Inflammatory macrophage treated with lipopolysaccharide for 1 hour (primary cell): Measurements from ENCODE around the gene HS3ST5.

Experiments used
- DNase-seq, 2 donors: peaks; one replicate each; pipeline ENCODE4 v3.0.0-alpha.2; 2020 to 2022

The HS3ST5 gene, protein sequence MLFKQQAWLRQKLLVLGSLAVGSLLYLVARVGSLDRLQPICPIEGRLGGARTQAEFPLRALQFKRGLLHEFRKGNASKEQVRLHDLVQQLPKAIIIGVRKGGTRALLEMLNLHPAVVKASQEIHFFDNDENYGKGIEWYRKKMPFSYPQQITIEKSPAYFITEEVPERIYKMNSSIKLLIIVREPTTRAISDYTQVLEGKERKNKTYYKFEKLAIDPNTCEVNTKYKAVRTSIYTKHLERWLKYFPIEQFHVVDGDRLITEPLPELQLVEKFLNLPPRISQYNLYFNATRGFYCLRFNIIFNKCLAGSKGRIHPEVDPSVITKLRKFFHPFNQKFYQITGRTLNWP

DNA sequence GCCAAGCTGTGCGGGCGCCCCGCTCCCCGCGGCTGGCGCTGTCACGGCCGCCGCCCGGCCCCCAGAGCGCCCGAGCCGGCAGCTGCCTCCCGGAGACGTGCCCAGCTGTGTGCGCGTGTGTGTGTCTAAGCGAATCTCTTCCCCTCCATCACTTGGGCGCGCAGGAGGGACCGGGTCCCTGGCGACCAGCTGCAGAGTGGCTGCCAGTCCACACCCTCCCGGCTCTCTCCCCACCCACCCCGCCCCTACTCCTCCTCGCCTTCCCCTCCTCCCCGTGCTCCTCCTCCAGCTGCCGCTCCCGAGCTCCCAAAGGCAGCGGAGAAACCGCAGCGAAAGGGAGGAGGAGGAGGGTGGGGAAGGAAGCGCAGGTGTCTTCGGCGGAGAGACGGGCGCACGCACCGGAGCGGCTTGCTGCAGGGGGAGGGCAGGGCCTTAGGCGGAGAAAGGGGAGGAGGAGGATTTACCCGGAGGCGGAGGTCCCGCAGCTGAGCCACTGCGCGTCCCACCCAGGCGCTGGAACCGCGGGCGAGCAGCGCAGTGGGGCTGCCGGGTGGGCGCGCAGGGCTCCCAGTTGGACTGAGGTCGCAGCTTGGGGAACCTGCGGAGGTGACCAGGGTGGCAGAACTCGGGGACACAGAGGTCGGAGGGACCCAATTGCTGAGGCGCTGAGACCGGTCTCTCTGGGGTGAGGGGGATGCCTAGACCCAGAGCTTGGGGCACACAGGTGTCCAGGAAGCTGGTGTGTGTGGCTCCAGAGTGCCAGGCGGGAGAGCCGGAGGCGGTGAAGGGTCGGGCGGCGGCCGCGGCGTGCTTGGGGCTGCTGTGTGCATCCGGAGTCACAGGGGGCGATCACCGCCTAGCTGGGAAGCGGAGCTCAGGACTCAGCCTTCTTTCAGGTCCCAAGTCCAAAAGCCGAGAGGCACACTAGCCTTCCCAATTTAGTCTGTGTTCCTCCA, at the start of gene HS3ST5:
TSS of gene HS3ST5 (minus strand) at position 198 of the 956 bp plus-strand sequence. CDS start 280,178 bp downstream, outside the sequence.
- no peak for DNase-seq

DNA sequence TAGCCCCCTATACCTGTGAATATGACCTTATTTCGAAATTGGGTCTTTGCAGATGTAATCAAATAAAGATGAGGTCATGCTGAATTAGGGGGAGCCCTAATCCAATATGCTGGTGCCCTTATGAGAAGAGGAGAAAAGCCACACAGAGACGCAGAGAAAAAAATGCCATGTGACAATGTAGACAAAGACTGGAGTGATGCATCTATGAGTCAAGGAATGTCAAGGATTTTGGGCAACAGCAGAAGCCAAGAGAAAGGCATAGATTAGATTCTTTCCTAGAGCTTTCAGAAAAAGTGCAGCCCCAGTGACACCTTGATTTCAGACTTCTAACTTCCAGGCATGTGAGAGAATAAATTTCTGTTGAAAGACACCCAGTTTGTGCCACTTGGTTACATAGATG, 47.4 kb upstream of the HS3ST5 start:
- no peak for DNase-seq

DNA sequence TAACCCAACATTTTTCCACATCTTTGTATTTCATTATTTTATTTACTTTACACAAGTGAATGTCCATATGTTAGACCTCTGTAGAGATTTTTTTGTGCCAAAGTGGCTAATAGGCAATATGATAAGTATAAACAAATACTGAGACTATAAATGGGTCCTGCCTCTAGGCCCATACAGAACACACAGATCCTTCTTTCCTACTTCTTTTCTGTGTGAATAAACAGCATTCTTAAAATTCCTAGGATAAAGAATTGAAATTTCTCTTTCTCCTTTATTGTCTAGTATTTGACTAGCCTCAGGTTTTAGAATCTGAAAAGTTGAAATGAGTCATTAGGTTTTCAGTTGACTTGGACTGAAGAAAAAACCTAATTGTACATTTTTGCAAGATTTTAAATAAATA, 46.3 kb upstream of the HS3ST5 start:
- DNase-seq: no peak

DNA sequence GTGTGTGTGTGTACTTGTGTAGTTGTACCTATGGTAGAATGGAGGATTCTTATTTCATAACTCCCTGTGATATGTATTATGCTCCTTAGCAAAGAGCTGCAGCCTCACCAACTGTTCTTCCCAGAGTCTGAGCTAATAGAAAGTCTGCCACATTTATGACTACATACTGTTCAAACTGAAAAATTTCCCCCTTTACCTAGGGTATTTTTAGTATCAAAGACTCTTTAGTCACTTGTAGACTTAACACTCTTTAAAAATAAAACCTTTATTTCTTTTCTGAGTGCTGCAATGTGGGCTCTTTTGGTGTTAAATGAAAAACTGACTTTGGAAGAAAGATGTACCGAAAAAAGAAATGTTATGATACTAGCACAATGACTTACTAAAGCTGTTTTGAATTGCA, 39.6 kb upstream of the HS3ST5 start:
- no peak for DNase-seq

DNA sequence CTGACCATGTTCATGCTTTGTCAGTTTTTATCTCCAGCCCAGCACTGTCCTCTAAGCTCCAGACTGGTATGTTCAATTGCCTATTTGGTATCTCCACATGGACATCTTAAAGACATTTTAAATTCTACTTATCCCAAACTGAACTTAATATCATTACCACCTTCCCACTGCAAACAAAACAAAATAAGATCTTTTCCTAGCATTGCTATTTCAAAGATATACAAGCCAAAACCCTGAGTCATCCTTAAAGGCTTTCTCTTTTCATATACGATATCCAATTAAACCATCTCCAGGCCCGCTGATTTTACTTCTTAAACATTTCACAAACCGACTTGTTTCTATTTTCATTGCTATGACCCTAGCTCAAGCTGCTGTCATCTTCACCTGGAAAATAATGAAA, 35.1 kb upstream of the HS3ST5 start:
- DNase-seq: no peak

DNA sequence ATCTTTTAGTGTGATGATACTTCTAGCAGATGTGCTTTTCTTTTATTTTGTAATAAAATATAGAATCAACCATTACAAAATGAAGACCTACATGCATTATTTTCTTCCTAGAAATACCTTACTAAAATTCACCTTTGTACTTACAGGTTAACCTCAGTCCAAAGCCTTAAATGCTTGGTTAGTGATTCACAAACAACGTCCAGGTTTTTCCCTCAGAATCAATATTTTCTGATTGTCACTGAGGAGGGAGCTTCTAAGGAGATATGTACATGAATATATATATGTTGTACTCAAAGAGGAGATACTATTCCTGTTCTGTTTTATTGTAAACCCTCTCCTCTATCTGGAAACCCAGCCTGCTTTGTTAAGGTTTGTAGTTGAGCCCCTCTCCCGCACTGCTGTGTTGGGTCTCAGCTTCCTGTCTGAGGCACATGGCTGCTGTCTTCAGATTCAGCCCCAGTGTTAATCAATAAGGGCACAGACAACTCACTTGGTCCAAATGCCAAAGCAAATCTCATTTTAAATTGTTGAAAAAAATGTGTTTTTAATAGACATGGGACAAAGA, 33.9 kb upstream of the HS3ST5 start:
- DNase-seq: no peak

DNA sequence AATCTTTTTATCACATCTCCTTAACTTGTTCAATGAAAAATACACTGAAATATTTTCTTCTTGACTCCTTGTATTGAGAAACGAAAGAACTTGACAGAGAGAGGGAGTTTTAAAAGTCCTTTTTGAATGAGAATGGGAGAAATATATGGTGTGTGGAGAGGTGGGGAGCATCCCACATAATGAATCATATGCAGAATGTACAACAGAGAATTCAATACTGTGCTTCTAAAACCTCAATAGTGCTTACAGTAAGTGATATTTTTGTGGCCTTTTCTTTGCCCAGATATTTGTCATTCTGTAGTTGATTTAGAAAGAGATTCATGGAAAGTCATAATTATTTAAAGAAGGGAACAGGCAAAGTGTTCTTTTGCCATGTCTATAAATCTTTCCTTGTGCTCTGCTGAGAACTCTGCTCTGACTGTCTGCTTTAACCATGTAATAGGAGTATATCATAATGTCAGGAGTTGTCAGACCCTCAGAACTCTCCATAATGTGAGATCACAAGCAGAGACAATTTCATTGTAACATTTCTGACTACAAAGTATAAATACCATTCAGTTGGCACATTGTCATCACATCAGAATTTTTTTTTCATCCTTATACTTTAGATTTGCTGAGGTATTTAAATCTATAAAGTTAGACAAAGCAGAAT, 32.8 kb upstream of the HS3ST5 start:
- no peak for DNase-seq

DNA sequence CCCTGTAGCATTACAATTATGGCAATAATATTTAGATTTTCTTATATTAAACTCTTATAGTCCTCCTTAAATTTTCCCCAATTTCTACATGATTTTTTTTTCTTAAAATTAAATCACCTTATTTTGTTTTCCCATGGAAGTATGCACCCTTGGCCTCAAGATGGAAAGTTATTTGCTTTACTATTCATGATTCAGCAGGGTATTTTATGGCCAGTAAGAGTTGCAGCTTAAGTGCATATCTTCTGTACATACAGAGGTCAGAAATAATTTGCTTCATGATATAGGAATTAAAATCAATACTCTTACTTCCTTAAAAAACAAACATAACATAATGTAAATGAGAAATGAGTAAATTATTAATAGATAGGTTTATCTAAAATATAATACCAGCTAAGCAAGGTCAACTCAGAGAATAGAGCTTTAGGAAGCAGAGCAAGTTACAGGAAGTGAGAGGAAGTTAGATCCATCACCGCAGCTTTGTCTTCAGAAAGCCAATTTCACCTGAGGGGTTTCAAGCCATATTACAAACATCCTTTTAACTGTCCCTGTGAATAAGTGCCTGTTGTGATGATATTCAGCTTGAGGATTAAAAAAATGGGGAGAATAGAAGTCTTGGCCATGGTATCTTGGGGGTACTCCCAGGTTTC, 24.6 kb upstream of the HS3ST5 start:
- no peak for DNase-seq

DNA sequence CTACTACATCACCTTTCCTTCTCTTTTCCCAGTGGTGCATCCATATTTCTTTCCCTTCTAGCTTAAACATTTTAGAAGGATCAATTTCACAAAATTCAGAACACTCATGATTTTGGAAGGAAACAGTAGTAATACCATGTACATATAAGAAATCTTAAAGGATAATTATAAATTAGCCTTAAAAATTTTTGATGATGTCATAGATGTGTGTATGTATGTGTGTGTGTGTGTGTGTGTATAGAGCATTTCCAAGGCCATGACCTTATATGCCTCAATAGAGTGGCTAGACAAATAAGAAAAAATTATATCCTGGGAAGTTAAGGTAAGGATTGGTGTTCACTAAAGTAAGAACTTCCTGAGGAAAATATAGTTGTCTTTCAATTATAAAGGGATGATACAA, 24.1 kb upstream of the HS3ST5 start:
- no peak for DNase-seq

DNA sequence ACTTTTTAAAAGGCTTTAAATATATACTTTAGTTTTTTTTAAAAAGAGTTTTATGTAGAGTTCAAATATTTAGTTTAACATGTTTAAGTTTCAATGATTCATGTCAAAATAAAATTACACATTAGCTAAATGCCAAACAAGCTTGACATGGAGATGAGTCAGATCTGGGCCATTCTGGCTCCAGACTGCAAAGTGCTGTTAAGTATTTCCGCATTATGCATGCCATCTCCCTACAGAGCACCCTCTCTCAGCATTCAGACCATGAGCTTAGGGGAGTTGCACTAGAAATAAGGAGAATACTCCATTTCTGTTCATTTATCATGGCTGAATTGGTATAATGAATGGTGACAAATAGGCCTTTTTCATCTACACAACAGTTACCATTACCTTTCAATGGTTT, 21.5 kb upstream of the HS3ST5 start:
- no peak for DNase-seq

DNA sequence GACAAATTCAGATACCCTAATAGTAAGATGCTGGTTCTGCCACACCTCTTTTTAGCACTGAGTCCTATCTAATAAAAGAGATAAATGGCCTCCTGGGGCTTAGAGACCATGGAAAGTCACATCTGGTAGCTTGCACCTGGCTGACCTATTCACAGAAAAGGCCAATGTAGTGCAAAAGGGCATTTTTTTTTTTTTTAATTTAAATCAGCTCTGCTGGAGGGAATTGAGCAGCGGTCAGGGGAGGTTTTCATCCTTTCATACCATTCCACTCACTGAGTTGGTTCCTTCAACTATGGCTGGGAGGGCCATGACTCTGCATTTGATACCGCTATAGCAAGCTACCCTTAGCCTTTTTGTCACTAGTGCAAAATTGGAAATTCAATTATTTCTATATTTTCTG, 20.1 kb upstream of the HS3ST5 start:
- no peak for DNase-seq

DNA sequence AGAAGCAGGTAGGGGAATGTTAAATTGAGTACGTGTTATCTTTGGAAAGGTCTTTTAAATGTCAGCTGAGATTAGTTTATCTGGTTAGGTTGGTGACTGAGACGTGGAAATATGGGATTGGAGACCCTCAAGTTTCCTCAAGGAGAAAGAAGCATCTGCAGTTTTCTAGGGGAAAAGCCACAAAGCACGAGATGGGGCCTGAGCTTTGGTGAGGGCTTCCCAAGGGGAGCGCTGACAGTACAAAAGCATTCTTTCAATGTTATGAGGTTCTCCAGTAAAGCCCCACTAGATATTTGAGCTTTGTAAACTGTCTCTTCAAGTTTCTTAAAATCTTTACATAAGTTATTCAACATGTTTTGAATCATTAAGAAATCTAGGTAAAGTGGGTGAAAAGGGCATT, 19.6 kb upstream of the HS3ST5 start:
- no peak for DNase-seq

DNA sequence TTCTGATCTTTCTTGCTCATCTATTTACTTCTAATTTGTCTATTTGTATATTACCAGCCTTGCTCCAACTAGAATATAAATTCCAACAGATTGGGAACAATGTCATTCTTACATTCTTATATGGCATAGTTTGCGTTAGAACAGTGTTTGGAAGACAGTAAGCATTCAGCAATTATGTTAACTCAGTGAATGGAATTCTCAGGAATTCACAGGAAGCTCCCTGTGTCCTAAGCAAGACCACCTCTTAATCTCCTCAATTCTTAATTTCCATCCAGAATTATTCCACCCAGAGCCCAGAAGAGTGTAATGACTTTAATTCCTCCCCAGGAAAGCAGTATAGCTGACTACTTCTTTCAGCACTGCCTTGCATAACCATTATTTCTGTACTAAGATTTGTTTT, 18.2 kb upstream of the HS3ST5 start:
- DNase-seq: no peak

DNA sequence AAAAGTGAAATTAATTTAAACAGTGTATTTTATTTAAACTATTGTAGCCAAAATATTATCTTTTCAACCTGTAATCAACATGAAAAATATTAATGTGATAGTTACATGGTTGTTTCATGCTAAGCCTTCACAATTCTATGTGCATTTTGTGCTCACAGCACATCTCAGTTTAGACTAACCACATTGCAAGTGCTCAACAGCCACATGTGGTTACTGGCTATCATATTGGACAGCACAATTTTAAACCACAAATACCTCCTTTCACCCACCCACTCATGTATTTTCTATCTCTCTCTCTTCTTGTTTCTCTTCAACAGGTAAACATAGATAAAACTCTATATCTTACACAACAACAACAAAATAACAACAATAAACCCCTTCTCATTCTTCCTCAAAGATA, 12.5 kb upstream of the HS3ST5 start:
- DNase-seq: no peak

DNA sequence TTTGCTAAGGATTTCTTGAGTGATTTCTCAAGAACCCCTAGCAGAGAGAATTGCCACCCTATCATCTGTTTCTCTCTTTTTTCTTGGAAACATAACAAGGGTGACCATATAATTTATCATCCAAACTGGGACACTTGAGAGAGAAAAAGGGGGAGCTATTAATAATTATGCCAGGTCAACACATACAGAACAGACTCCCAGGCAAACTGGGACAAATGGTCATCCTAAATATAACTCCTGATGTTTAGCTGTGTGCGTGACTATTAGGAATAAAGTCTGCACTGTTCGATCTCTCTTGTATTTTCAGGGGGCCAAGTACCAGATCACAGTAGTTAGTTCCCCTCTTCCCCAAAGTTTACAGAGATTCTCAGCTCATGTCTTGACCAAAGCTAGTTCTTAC, 11.7 kb upstream of the HS3ST5 start:
- DNase-seq: no peak

DNA sequence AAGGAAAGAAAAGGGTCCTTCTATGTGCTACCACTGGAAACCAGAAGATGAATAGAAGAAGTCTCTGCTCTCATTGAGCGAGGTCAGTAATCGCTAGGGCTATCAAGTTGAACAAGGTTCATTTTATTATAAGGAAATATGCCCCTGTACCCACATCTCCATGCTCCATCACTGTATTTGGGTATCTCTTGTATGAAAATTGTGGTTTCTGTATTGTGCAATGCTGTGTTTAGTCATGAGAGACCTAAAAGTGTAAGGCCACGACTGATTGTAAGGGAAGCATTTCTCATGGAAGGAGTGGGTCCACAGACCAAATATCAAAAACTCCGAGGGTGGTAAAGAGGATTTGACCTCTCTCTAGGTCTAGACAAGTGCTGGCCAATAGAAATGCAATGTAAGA, 3.6 kb upstream of the HS3ST5 start:
- DNase-seq: no peak

DNA sequence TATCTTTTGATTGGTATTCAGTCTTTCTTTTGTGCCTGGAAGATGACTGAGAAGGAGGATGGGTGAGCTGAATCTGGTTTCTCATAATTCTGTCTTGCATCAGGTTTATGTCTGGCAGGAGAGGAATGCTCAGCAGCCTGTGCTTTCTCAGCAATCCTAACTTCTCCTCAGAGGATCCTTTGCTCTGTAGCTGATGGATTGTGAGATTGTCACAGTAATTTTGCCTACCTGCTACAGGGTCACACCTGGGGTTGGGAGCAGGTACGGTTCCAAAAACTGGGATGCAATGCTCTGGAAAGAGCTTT, 2.1 kb upstream of the HS3ST5 start:
- DNase-seq: no peak

DNA sequence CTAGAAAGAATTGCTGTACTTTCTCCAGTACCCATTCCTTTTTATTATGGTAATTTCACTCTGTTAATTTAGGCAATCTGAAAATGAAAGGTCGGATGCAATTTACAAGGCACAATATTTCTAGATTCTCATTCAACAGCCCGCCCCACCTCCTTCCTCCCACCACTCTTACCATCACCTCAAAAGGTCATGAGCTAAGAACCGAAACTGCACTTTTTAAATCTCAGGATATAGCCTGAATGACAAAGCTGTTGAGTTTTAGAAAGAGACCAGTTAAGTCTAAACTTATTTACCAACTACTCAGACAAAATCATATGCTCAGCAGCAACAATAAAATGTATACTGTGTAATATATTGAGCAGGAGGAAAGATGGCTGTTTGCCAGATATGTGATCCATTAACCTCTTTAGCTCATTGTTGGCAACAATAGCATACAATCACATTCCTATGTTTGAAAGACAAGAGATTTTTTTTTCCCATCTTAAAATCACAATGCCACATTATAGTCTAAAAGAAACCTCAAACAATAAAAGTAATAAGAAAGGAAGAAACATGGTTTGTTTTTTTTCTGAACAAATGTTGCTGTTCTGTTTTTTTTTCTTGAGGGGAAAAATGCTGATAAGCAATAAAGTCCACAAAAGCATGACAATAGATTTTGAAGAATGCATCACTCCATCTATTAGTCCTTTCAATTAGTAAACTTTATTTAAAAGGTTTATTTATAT, 1.6 kb upstream of the HS3ST5 start:
- no peak for DNase-seq

DNA sequence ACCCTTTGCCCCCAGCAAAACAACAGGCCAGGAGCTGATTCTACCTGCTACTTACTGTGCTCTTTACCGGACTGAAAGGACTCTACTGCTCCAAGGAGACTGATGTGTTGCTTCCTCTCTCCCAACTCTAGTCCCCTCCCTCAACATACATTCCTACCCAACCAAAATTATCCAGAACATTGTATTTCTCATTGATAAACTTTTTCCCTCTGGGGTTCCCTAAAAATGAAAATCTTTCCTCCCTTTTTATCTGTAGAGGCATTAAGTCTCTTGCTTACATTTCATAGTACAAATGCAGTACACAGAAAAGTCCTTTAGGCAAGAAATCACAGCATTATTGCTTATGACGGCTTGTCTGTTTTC, 940 bp upstream of the HS3ST5 start:
- no peak for DNase-seq

DNA sequence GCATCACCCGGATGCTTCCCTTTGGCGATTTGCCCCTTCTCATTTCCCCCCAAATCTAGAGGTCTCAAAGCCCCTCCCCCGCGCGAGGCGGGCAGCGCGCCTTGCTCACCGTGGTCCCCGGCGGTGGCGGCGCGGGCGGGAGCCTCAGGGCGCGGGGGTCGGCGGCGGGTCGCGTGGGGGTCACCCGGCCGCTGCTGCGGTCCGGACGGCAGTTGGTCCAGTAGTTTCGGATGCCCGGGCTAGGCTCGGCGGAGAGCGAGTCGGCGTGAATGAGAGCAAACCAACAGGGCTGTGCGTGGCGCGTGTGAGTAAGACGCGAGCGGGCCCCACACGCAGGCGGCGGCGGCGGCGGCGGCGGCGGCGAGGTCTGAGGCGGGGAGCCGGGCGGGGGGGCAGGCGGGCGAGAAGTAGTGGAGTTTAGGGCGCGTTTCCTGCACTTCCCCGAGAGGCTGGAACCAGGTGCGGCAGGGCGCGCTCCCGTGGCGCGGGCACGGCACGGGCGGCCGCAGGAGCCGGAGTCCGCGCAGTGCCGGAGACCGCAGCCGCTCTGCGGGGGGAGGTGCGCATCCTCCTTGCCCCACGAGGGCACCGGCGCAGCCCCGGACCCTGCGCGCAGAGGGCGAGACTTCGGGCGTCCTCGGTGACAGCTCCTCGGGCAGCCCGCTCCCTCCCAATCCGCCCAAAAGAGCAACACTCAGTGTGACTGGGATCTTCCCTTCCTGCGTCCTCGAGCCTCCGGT, 567 bp downstream of the HS3ST5 start:
- no peak for DNase-seq

DNA sequence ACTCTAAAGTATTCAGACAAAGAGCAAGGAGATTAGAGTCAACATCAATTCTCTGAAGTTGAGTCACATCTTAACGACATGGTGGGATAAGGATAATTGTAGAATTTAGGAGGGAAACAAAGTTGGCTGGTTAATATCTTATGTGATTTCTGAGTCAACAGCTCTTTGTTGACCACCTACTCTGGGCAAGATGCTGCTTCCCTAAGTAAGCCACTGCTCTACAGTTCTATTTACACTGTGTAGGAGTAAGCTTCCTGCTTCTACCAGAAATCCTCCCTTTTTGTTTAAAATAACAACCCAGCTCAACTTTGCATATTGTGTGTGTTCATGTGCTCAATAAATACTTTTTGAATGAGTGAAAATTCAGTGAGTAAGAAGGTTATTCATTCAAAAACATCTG, 3.1 kb downstream of the HS3ST5 start:
- no peak for DNase-seq

DNA sequence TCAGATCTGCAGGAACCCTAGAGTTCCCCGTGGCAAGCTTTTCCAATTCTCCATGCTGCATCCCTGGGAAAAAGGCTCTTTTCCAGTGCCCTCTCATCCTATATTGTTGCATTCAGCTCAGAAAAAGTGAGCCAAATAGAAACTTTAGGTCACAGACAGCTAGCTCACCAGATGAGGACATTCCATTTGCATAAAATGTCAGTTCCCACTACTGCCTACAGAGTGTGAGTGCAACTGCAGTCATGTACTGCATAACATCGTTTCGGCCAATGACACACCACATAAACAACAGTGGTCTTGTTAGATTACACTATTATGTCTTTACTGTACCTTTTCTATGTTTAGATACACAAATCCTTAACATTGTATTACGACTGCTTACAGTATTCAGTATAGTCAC, 8.6 kb downstream of the HS3ST5 start:
- DNase-seq: no peak
